Psoas muscle (tissue), 8 donors: ENCODE results near the gene TNP1. TPM values are rescaled to one million over a fixed set of nuclear protein-coding genes. Genes with fewer than 3 reads are reported as not detected.

Experiments used
- ATAC-seq, 4 donors: fragments of 200-7000 bp; cut with Tn5 transposase; one replicate each; pipeline ENCODE4 v1.9.1; 2020; ENCODE audit warnings: moderate library complexity in 3 of 4, mild to moderate bottlenecking in 2 of 4
- DNase-seq, 2 donors: peaks; one replicate each; pipeline ENCODE4 v3.0.0-alpha.2; 2020
- H3K27ac ChIP-seq: fragments of 200-600 bp; one replicate; pipeline ENCODE4 v1.8.0; 2022
- H3K27me3 ChIP-seq, 3 donors: fragments of 200-600 bp in 1 of 3; one replicate each; pipeline versions ENCODE4 v1.6.1 to v1.8.0; 2013 to 2022; ENCODE audit warnings: low read length in 2 of 3, mild to moderate bottlenecking in 2 of 3, moderate library complexity in 1 of 3; ENCODE audit not compliant: insufficient read depth in 3 of 3
- H3K36me3 ChIP-seq, 2 donors: fragments of 200-600 bp in 1 of 2; one replicate each; pipeline versions ENCODE4 v1.6.1 to v1.8.0; 2013 to 2022; ENCODE audit warnings: low read depth in 1 of 2, mild to moderate bottlenecking in 1 of 2, moderate library complexity in 1 of 2; ENCODE audit not compliant: insufficient read depth in 1 of 2
- H3K4me1 ChIP-seq: fragments of 200-600 bp; one replicate; pipeline ENCODE4 v1.8.0; 2022
- H3K4me3 ChIP-seq: fragments of 200-600 bp; one replicate; pipeline ENCODE4 v1.8.0; 2022; ENCODE audit warnings: mild to moderate bottlenecking
- H3K9me3 ChIP-seq: fragments of 200-600 bp; one replicate; pipeline ENCODE4 v1.8.0; 2022
- WGBS, 3 donors: extraction: QIAGEN DNeasy Blood & Tissue Kit; methylation state at CpG; one replicate each; pipeline versions ENCODE4 v1.1.6 to v1.1.7; 2013; 5-methylcytosine and 5-hydroxymethylcytosine counted together
- intact Hi-C, 2 donors: fragments of 100-400 bp; cut with DNase I; formaldehyde crosslinking; loops; one replicate each; pipeline versions ENCODE4 v1.11.0 to v1.14.2; 2022
- polyA plus RNA-seq, 3 donors: library from polyadenylated mRNA; stranded (reverse); fragments of 200-250 nt; gene quantifications; one replicate each; pipeline ENCODE4 v1.2.3, GENCODE V29; 2013
- total RNA-seq, 4 donors: library from RNA; stranded (reverse); fragmentation: NEBNext Ultra II Directional in 2 of 4; extraction: Animal tissue kit (Norgen Biotek cat#: 25700) in 2 of 4; gene quantifications; one replicate each; pipeline versions ENCODE4 v1.2.1 to v1.2.4, GENCODE V29; 2021 to 2023
- TF ChIP-seq, protein P1 (sequence below): fragments of 200-600 bp; IDR thresholded peaks from one replicate; pipeline ENCODE4 v1.8.0; 2022; ENCODE audit warnings: antibody characterized with exemption
- donor health status: healthy with polysubstance abuse.
- donor health status: DM: no; HTN: no; CAD: no; lungs with moderate emphysema.
- donor health status: Bipolar disorder and iron deficiency.
- donor health status: healthy.
- donor health status: DM: yes; HTN: yes; CAD: no.
- donor health status: DM: no; HTN: no; CAD: no.
- donor health status: DM: no; HTN: no; CAD: no.
- donor health status: DM: yes; HTN: yes; CAD: no.

TNP1 gene
- total and polyA plus RNA-seq, 7 donors = not detected

DNA sequence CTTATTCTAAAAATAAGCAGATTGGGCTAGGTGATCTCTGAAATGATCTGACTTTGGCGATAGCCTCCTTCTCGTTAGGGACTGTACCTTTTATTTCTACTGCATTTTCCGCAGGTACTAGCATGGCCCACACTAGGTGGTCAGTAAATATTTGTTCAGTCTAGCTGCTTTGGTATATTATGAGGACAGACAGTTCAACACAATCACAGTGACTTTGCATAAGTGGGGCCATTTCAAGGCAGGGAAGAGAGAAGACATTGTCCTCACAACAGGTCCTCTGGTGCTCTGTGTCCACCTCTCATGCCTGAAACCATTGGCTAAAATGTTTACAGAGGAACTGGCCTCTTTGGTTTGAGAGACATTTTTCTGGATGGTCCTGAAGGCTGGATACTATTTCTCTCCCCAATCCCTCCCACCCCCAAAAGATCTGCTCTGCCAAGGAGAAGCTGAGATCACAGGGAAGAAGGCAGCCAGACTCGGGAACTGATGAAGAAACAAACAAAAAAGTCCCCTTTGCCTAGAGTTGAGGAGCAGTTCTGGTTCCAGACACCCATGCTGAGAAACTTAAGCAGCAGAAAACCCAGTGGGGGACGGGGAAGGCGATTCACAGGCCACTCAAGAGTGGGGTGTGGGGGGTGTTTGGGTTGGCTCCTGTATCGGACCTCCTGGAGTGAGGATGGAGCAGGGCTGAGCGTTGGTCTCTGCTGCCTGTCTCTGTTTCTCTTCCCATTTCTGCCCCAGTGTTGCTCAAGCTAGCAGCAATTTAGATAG, 2.9 kb upstream of the TNP1 start:
- no peak overlapping the region for H3K27ac ChIP-seq
- no peak for ATAC-seq
- no peaks in the 10 kb centered on the region for H3K4me1 ChIP-seq
- WGBS, 3 donors = 84 to 91% (median 87%) methylated on average over 8 of the region's 8 CpGs
- no peaks in the 10 kb centered on the region for H3K36me3 ChIP-seq
- intact Hi-C loops = no loop called here
- DNase-seq = no peak
- no peaks in the 10 kb centered on the region for H3K27me3 ChIP-seq
- TF ChIP-seq, protein P1, sequence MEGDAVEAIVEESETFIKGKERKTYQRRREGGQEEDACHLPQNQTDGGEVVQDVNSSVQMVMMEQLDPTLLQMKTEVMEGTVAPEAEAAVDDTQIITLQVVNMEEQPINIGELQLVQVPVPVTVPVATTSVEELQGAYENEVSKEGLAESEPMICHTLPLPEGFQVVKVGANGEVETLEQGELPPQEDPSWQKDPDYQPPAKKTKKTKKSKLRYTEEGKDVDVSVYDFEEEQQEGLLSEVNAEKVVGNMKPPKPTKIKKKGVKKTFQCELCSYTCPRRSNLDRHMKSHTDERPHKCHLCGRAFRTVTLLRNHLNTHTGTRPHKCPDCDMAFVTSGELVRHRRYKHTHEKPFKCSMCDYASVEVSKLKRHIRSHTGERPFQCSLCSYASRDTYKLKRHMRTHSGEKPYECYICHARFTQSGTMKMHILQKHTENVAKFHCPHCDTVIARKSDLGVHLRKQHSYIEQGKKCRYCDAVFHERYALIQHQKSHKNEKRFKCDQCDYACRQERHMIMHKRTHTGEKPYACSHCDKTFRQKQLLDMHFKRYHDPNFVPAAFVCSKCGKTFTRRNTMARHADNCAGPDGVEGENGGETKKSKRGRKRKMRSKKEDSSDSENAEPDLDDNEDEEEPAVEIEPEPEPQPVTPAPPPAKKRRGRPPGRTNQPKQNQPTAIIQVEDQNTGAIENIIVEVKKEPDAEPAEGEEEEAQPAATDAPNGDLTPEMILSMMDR = no peak
- H3K9me3 ChIP-seq = no peaks in the 10 kb centered on the region
- no peak overlapping the region for H3K4me3 ChIP-seq

DNA sequence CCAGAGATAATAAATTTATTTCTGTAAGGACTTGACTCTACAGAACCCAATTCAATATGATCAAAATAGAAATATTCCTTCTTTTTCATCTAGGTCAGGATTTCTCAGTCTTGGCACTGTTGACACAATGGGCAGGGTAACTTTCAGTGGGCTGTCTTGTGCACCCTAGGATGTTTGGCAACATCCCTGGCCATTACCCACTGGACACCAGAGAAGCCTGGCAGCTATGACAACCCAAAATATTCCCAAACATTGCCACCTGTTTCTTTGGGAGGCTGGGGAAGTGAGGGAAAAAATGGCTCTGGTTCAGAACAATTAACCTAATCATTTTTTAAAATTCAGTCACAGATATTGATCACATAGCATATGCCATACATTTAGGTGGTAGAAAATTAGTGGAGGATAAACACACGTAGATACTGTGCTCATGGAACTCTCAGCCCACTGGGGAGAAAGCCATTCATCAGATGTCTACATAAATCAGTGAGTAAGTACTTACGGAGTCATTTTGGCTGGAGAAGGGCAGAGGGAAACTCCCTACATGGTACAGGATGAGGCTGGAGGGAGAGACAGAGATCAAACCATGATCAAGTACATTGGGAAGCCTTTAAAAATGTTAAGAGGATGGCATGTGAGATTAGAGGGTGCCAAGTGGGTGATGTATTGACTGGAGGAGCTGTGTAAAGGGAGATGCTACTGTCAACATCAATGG, 718 bp upstream of the TNP1 start:
- H3K4me1 ChIP-seq = peaks cover 14% of the 10 kb centered on the region
- no peak for DNase-seq
- H3K27ac ChIP-seq = no peak overlapping the region
- intact Hi-C loops = no loop called here
- no peaks in the 10 kb centered on the region for H3K27me3 ChIP-seq
- TF ChIP-seq, protein P1 = no peak
- no peak for ATAC-seq
- no peaks in the 10 kb centered on the region for H3K9me3 ChIP-seq
- no peak overlapping the region for H3K4me3 ChIP-seq
- 74 to 84% (median 81%) methylated on average over 2 of the region's 2 CpGs for WGBS, 3 donors
- no peaks in the 10 kb centered on the region for H3K36me3 ChIP-seq

DNA sequence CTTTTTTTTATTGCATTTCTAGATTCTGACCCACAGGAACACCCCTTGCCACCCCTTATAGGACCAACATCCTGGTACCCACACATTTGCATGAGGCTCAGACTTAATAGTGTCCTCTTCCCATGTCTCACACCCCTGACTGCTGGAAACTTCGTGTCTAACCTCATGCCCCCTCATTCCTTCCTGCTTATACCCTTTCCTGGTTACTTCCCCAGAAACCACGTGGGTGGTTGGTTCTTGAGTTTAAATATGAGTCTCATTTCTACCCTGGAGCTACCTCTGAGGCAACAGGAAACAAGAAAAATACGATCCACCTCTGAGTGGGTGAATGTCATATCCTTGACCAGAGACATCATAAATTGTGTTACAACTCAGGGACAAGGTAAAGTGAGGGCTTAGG, 1.6 kb downstream of the TNP1 start:
- 71 to 75% (median 74%) methylated on average over 3 of the region's 3 CpGs for WGBS, 3 donors

DNA sequence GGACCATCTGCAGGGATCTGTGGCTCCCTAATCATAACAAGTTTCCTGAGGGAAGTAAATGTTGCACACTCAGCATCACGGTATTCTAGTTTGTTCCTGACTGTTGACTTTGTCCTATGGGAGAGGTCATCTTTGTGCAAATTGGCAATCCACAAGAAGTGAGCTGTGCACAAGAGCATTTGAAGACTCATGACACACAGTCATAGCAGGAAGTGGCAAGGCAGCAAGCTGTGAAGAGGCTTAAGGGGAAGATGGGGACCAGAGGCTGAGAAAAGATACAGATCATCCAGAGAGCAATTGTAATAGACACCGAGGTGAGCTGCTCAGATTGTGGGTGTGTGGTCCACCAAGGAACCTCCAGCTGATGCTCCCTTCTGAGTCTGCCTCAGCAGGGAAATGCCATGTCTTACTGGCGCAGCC, 2.7 kb downstream of the TNP1 start:
- H3K36me3 ChIP-seq = no peaks in the 10 kb centered on the region
- ATAC-seq (no peak), DNase-seq (no peak)
- H3K4me1 ChIP-seq = peaks cover 19% of the 10 kb centered on the region
- no peaks in the 10 kb centered on the region for H3K27me3 ChIP-seq
- no peak overlapping the region for H3K27ac ChIP-seq
- no peak overlapping the region for H3K4me3 ChIP-seq
- TF ChIP-seq, protein P1 = no peak
- H3K9me3 ChIP-seq = no peaks in the 10 kb centered on the region
- WGBS, 3 donors = 77 to 94% (median 85%) methylated on average over 3 of the region's 3 CpGs
- intact Hi-C loops = no loop called here

More for the DNA sequence above, 1.6 kb downstream of the TNP1 start:
- Histone ChIP-seq H3K27ac (no peak overlapping the region), H3K36me3 (no peaks in the 10 kb centered on the region), H3K4me1 (peaks cover 19% of the 10 kb centered on the region), H3K9me3 (no peaks in the 10 kb centered on the region), H3K4me3 (no peak overlapping the region), H3K27me3 (no peaks in the 10 kb centered on the region)
- no peak for DNase-seq
- intact Hi-C loops = no loop called here
- TF ChIP-seq, protein P1 = no peak
- ATAC-seq = no peak
